Measurements from ENCODE around the gene KCNK1.

DNA sequence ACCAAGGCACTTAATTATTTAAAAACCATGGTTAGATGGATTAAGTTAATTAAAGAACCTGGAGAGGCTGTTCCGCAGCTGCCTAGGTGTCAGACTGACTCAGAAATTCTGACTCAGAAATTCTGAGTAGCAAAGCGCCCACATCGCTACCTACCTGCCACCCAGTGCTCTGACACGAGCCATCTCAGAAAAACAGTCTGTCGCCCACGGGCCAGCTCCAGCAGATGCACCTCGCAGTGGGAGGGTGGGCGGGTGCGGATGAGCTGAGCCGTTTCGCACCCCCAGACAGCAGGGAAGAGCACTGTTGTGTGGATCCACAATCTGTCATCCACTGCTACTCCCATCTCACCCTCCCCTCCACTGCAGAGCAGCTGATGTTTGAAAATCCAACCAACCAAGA, 13.5 kb downstream of the KCNK1 start:
- TF ChIP-seq, protein P1, sequence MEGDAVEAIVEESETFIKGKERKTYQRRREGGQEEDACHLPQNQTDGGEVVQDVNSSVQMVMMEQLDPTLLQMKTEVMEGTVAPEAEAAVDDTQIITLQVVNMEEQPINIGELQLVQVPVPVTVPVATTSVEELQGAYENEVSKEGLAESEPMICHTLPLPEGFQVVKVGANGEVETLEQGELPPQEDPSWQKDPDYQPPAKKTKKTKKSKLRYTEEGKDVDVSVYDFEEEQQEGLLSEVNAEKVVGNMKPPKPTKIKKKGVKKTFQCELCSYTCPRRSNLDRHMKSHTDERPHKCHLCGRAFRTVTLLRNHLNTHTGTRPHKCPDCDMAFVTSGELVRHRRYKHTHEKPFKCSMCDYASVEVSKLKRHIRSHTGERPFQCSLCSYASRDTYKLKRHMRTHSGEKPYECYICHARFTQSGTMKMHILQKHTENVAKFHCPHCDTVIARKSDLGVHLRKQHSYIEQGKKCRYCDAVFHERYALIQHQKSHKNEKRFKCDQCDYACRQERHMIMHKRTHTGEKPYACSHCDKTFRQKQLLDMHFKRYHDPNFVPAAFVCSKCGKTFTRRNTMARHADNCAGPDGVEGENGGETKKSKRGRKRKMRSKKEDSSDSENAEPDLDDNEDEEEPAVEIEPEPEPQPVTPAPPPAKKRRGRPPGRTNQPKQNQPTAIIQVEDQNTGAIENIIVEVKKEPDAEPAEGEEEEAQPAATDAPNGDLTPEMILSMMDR (IDR thresholded peaks at IDR 0.05; ENCODE audit: borderline replicate concordance, extremely low read depth, low read length, poor library complexity, severe bottlenecking), result no peak
- no peak for TF ChIP-seq EZH2 (IDR thresholded peaks at IDR 0.05; ENCODE audit: borderline replicate concordance, low read depth, low read length, severe bottlenecking)

All from DND-41 (cell line).